GM21529 (cell line): ENCODE measurements around the gene KIF26B.

Source experiments
- ATAC-seq: cut with Tn5 transposase; IDR thresholded peaks from one replicate; pipeline ENCODE4 v1.9.1; 2021; ENCODE audit not compliant: unreplicated experiment

Gene KIF26B

DNA sequence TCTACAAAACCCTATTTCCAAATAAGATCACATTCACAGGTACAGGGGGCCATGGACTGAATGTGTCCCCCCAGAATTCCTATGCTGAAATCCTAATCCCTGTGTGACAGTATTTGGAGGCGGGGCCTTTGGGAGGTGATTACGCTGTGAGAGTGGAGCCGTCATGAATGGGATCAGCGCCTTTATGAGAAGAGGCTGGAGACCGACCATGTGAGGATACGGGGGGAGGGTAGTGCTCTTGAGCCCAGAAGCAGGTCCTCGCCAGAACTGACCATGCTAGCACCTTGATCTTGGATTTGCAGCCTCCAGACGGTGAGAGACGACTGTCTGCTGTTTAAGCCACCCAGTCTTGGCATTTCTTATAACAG lies 23.8 kb upstream of the KIF26B start:
- no peak for ATAC-seq

DNA sequence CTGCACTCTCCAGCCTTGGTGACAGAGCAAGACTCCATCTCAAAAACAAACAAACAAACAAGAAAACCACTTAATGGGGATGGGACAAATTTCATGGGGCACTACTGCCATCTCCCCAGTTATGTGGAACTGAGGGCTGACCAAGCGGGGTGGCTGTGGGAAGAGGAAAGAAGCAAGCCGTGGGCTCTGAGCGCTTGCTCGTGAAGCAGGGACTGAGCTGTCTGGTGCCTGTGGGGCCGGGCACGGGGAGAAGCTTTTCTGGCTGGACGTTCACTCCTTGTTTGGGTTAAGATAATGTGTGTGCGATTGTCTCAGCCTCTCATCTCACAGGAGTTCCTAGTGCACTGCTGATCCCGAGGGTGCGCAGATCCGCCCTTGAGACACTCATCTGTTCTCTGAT lies 22.0 kb upstream of the KIF26B start:
- no peak for ATAC-seq

DNA sequence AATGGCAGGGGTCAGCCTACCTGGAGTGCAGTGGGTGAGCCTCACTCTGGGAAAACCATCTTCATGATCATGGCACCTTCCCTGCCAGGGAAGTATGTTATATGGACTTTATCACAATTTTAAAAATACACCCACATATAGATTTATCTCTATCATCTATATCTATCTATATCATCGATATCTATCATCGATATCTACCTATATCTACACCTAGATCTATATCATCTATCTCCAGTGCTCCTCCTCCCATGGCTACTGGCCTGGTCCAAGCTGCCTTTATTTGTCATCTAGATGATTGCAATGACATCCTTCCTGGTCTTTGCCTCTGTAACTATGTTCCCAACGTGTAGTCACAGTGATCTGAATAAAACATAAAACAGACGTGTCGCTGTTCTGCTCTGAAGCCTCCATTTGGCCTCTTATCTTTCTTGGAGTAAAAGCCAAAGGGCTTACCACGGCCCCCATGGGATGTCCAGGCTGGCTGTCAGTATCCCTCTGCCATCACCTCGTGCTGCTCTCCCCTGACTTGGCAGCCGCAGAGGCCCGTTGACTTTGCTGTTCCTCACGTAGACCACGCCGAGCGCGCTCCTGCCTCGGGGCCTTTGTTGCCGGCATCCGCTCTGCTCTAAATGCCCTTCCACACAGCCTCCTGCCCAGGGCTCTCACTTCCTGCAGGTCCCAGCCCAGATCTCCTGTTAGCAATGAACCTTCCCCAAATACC lies 20.6 kb upstream of the KIF26B start:
- no peak for ATAC-seq

GRCh38 chr1:245142171-245142798 lies 12.5 kb upstream of the KIF26B start:
- ATAC-seq = no peak

DNA sequence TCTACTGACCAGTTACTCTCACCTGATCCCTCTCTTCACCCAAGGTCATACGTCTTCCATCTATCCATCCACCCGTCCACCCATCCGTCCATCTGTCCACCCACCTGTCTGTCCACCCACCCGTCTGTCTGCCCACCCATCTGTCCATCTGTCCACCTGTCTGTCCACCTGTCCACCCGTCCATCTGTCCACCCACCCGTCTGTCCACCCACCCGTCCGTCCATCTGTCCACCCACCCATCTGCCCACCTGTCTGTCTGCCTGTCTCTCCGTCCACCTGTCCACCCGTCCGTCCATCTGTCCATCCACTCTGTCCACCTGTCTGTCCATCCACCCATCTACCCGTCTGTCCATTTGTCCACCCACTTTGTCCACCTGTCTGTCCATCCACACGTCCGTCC lies 11.8 kb upstream of the KIF26B start:
- ATAC-seq = no peak

- no peak for ATAC-seq
These were observed 10.9 kb upstream of the KIF26B start for GRCh38 chr1:245143849-245144248.

GRCh38 chr1:245148069-245148468 lies 6.7 kb upstream of the KIF26B start:
- ATAC-seq = no peak

DNA sequence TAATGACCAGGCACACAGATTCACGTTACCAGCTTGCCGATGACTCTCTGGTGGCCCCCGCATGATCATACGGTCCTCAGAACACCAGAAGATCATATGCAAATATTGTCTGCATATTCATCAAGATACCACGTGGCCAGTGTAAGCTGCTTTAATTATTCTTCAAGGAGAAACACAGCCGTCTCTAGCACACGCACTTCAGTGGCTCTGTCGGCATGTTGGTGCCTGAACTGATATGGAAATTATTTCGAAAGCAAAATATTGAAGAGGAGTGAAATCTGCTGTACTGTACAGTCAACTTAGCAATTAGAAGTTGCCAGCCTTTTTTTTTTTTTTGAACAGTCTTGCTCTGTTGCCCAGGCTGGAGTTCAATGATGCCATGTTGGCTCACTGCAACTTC lies 5.9 kb upstream of the KIF26B start:
- no peak for ATAC-seq

DNA sequence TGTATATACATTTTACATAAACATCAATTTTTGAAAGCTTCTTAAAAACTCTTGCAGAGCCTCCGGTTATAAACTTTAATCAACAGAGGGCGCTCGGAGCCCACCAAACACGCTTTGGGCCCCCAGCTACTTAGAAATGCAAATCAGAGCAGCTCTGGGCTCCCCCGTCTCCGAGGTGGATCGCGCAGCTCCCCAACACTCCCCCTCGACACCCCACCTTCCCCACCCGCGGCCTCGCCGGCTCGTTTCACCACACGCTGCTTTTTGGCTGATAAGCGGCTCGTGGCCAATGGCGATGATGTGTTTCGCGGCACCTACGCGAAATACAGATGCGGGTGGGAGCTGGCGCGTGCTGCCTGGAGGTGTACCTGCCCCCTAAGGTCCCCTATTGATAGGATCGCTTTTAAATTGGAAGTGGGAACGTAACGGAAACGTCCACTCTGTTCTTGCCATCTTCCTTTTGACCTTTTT lies 1.7 kb upstream of the KIF26B start:
- ATAC-seq = peak; percentile 39

GRCh38 chr1:245153552-245154428 lies 995 bp upstream of the KIF26B start:
- ATAC-seq = no peak

- no peak for ATAC-seq
These were observed 671 bp downstream of the KIF26B start for GRCh38 chr1:245155272-245156040.

- ATAC-seq = peak; percentile 92
These were observed 1.4 kb downstream of the KIF26B start for GRCh38 chr1:245156041-245156735.

DNA sequence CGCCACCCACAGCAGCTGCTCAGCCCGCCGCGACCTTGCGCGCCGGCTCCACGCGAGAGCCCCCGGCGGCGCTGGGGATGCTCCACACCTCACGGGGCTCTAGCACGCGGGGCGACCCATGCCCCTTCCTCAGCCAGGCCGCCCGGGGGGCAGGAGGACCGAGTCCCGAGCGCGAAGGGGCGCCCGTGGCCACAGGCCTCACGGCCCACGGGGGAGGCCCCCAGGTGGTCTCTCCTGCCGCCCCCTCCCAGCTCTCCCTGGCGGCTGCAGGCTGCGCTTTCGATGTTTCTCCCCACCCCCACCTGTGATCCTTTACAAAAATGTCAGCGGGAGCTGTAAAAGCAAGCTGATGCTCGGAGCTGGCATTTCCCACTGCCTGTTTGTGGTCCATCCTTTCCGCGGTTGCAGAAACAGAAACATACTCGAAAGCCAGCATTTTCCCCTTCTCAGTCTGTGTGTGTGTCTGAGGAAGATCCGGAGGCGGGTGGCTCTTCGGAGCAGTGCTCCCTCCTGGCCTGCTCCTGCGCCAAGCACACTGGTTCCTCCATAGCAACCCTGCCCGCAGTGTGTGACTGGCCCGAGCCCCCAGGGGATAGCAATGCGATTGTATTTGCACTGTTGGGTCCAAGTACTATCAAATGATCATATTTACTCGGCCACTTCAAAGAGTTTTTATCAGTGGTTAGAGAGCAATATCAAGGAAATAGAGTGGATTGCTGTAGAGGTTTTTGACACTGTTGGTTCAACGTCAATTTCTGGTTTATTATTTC lies 2.1 kb downstream of the KIF26B start:
- no peak for ATAC-seq

DNA sequence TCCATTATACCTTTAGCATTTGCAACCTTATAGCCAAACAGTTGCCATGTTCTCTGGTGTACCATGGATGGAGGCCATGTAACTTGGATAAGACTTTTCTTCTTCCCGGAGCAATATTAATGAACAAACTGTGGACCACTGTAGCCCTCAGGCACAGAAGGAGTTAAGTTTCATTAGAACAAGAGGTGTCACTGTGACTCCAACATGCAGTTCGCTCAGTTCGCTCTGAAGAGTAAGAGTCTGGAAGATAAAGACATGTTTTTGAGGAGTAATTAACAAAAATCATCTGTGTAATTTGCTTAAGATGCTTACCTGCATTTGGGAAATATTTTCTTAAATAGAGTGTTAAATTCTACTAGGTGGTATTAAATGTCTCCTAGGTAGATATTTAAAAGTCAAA lies 4.1 kb downstream of the KIF26B start:
- ATAC-seq = no peak

DNA sequence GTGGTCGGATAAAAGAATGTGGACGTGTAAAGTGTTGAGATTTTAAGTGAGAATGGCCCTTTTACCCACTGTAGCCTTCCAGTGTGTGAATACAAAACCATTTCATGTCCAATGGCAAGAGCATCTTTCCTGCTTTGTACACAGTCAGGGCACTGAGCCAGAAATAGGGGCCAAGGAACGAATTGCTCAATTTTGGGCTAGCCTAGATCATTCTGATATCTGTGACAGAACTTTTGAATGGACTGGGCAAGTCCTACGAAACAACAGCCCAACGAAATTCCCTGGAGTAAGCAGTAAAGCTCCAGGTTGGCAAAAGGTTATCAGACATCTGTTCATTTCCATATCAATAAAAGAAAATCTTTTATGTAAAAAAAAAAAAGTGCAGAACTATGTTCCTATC lies 5.5 kb downstream of the KIF26B start:
- no peak for ATAC-seq

- ATAC-seq = no peak
These were observed 6.1 kb downstream of the KIF26B start for GRCh38 chr1:245160741-245161400.

GRCh38 chr1:245161866-245162265 lies 7.1 kb downstream of the KIF26B start:
- no peak for ATAC-seq

DNA sequence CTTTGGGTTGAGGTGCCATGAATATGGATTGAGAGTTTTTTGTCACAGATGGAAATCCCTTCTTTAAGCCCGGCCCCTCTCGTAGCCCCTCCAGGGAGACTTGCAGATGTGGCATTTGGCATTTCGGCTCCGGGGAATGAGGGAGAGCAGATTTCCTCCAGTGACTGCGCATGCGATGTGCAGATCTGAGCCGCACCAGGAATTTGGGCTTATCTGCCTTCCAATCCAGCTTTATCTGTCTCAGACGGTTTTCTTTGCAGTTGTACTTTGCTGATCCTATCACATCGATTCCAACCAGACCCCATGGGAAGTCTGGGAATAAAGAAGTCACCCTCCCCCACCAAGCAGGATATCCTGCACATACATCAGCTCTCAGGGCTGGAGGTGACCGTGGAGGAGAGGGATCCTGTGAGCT lies 11.7 kb downstream of the KIF26B start:
- no peak for ATAC-seq

DNA sequence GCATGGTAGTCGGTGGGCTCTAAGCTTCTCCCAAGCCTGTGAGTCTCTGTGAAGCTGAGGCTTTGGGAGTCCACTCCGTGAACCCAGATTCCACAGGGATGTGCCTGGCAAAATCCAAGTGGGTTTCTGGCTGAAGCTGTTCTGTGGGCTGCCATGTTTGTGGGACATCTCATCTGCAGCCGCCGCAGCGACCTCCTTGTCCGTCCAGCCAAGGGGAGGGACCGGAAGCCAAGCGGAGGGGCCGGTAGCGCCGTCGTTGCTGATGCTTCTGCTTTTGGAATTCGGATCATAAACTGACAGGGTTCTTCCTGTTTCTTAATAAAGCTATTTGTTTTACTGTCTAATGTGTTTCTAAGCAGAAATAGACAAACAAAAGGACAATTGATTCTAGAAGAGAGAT lies 13.3 kb downstream of the KIF26B start:
- ATAC-seq = no peak
